Measurements from ENCODE around the gene HOXA4. TPM values are rescaled to one million over a fixed set of nuclear protein-coding genes. Genes with fewer than 3 reads are reported as not detected.
A peak's percentile ranks its signal among the peaks of the same experiment; 100 is the strongest.

HOXA4 gene
- total and polyA plus RNA-seq, 2 of the 4 experiments (the other 2 are of a cell fraction): 0.36 to 8.0 TPM

- Histone ChIP-seq H2BK120ac (ENCODE audit: low read depth, low read length) (peak overlapping the region; percentile 17), H2AFZ (replicated peaks; ENCODE audit: low read length, poor library complexity) (peak overlapping the region; percentile 9), H3K4me2 (ENCODE audit: low read depth, low read length) (peak overlapping the region; percentile 64), H3K14ac (replicated peaks; ENCODE audit: low read depth, low read length) (peak overlapping the region; percentile 57; the same call in 1 of the 2 replicates), H3K18ac (ENCODE audit: low read depth, low read length) (peak overlapping the region; percentile 49), H3K79me1 (ENCODE audit: low read depth in 1 of 2, low read length in 2 of 2) (peaks cover 22 to 44% of the 10 kb centered on the region in 2 experiments), H2BK5ac (ENCODE audit: low read depth, low read length, poor library complexity, severe bottlenecking) (peak overlapping the region; percentile 28), H4K5ac (ENCODE audit: low read depth, low read length) (no peak overlapping the region), H2BK15ac (ENCODE audit: low read depth, low read length) (0 out of 3 replicates have a peak overlapping the region, but pooled peaks have one; percentile 3), H3K27me3 (ENCODE audit: control insufficient read depth, insufficient read depth, low read length) (no peaks in the 10 kb centered on the region), H3K23ac (ENCODE audit: low read depth, low read length) (peak overlapping the region; percentile 85), H3K27ac (ENCODE audit: insufficient read depth, low read length) (peak overlapping the region; percentile 49; the same call in 1 of the 2 replicates), H3K4me3 (ENCODE audit: insufficient read depth, low read depth, low read length) (no peak overlapping the region), H2BK20ac (ENCODE audit: low read depth, low read length) (peak overlapping the region; percentile 37), H3K36me3 (ENCODE audit: control insufficient read depth, insufficient read depth, low read length) (peaks cover 2% of the 10 kb centered on the region; the same call in 1 of the 2 replicates), H2AK9ac (replicated peaks; ENCODE audit: low read depth, low read length, poor library complexity) (no peak overlapping the region), H3K4me1 (ENCODE audit: control insufficient read depth, insufficient read depth, low read length) (peaks cover 31% of the 10 kb centered on the region), H4K91ac (ENCODE audit: insufficient read depth, low read depth, low read length) (peak overlapping the region; percentile 59), H3K9ac (ENCODE audit: low read depth, low read length) (peak overlapping the region; percentile 61), H3K56ac (ENCODE audit: extremely low read depth, insufficient read depth, low read length) (no peak overlapping the region), H3K9me1 (ENCODE audit: insufficient read depth, low read length) (peaks cover 10% of the 10 kb centered on the region), H4K20me1 (ENCODE audit: insufficient read depth, low read length) (no peaks in the 10 kb centered on the region), H2AK5ac (ENCODE audit: low read depth, low read length) (peak overlapping the region; percentile 52; the same call in 1 of the 2 replicates), H3K4ac (ENCODE audit: low read depth, low read length) (peak overlapping the region; percentile 70), H3K9me3 (ENCODE audit: control insufficient read depth, insufficient read depth, low read length) (no peaks in the 10 kb centered on the region), H4K8ac (ENCODE audit: low read depth in 2 of 2, low read length in 2 of 2) (peak overlapping the region; percentile 7 to 45; a peak in 3 of 4 replicates)
- in situ Hi-C loops (cut with MboI; ENCODE audit: low sequenced_read_pairs) (no loop called here), intact Hi-C loops (cut with micrococcal nuclease) (loop anchor here (5.0 kb wide), 1 partner anchor 101 kb away; no protein-coding TSS in a partner anchor), dilution Hi-C loops (cut with HindIII; ENCODE audit: low sequenced_read_pairs, unreplicated experiment) (no loop called here)
- DNase-seq (no peak), ATAC-seq (ENCODE audit: low read depth) (no peak)
- 8% methylated on average over 2 of the region's 18 CpGs; no CpG with 5 or more reads in 1 of the 2 experiments for WGBS, 2 experiments (ENCODE audit: extremely low coverage in 2 of 2, insufficient read length in 1 of 2)
- CTCF ChIA-PET: no interaction called here
- BruUV-seq (replicated peaks): no TSS peak
- POLR2A ChIA-PET (ENCODE audit: unreplicated experiment): no interaction called here
- TF ChIP-seq NFE2L2 (IDR thresholded peaks at IDR 0.05; ENCODE audit: low read depth, low read length) (no peak), CHD1 (IDR thresholded peaks at IDR 0.05; ENCODE audit: low read depth, low read length) (no peak), FOS (IDR thresholded peaks at IDR 0.05; ENCODE audit: low read depth, low read length) (no peak), RAD21 (IDR thresholded peaks at IDR 0.05; ENCODE audit: low read length) (no peak), MAZ (IDR thresholded peaks at IDR 0.05; ENCODE audit: borderline replicate concordance, low read depth, low read length) (no peak), CTCF (conservative IDR thresholded peaks at IDR 0.05; ENCODE audit: low read depth, low read length) (no peak), SMC3 (IDR thresholded peaks at IDR 0.05; ENCODE audit: low read depth, low read length) (no peak), POLR2A (IDR thresholded peaks at IDR 0.05; ENCODE audit: low read depth, low read length) (no peak), BHLHE40 (IDR thresholded peaks at IDR 0.05; ENCODE audit: low read depth, low read length) (no peak), MAFK (IDR thresholded peaks at IDR 0.05; ENCODE audit: low read depth, low read length) (no peak), RFX5 (IDR thresholded peaks at IDR 0.05; ENCODE audit: low read depth, low read length) (no peak)
- TF ChIP-seq, protein P1, sequence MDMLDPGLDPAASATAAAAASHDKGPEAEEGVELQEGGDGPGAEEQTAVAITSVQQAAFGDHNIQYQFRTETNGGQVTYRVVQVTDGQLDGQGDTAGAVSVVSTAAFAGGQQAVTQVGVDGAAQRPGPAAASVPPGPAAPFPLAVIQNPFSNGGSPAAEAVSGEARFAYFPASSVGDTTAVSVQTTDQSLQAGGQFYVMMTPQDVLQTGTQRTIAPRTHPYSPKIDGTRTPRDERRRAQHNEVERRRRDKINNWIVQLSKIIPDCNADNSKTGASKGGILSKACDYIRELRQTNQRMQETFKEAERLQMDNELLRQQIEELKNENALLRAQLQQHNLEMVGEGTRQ (IDR thresholded peaks at IDR 0.05; ENCODE audit: low read depth, low read length): no peak
These were observed 3.1 kb upstream of the HOXA4 start for GRCh38 chr7:27133409-27134231.

Measured in IMR-90 (cell line).